ENCODE results near the gene OR2A12.
A peak's percentile ranks its signal among the peaks of the same experiment; 100 is the strongest.
"Not testable (repeated sequence)": the region's sequence is repeated elsewhere in the genome, so short reads cannot be mapped to it uniquely, and the experiment has no call there.

OR2A12 gene

GRCh38 chr7:144127714-144128334 lies 41.7 kb downstream of the OR2A12 start:
- peak; percentile 61 for DNase-seq

GRCh38 chr7:144129601-144130000 lies 43.5 kb downstream of the OR2A12 start:
- DNase-seq = not testable (repeated sequence)

GRCh38 chr7:144130730-144131129 lies 44.7 kb downstream of the OR2A12 start:
- DNase-seq = no peak

- no peak for DNase-seq
These were observed 46.2 kb downstream of the OR2A12 start for GRCh38 chr7:144132262-144132661.

GRCh38 chr7:144133307-144133706 lies 47.2 kb downstream of the OR2A12 start:
- DNase-seq = no peak

GRCh38 chr7:144134116-144134515 lies 48.0 kb downstream of the OR2A12 start:
- no peak for DNase-seq

GRCh38 chr7:144137501-144137900 lies 51.4 kb downstream of the OR2A12 start:
- no peak for DNase-seq

GRCh38 chr7:144142187-144142586 lies 56.1 kb downstream of the OR2A12 start:
- no peak for DNase-seq

- no peak for DNase-seq
These were observed 58.3 kb downstream of the OR2A12 start for GRCh38 chr7:144144426-144144825.

GRCh38 chr7:144148224-144148827 lies 62.2 kb downstream of the OR2A12 start:
- no peak for DNase-seq

Data from NCI-H2107 (cell line).